ENCODE results near the gene SLC28A3.

SLC28A3 gene

GRCh38 chr9:84339962-84340361 lies 596 bp downstream of the SLC28A3 start:
- no peak for DNase-seq (ENCODE audit: low read depth)

GRCh38 chr9:84339503-84339902 lies 1.1 kb downstream of the SLC28A3 start:
- no peak for DNase-seq (ENCODE audit: low read depth)

GRCh38 chr9:84338792-84339191 lies 1.8 kb downstream of the SLC28A3 start:
- no peak for DNase-seq (ENCODE audit: low read depth)

GRCh38 chr9:84337252-84337651 lies 3.3 kb downstream of the SLC28A3 start:
- no peak for DNase-seq (ENCODE audit: low read depth)

GRCh38 chr9:84331119-84331809 lies 9.3 kb downstream of the SLC28A3 start:
- no peak for DNase-seq (ENCODE audit: low read depth)

- DNase-seq (ENCODE audit: low read depth) = no peak
These were observed 10.3 kb downstream of the SLC28A3 start for GRCh38 chr9:84330246-84330645.

GRCh38 chr9:84327184-84327583 lies 13.4 kb downstream of the SLC28A3 start:
- no peak for DNase-seq (ENCODE audit: low read depth)

GRCh38 chr9:84325347-84325973 lies 15.1 kb downstream of the SLC28A3 start:
- no peak for DNase-seq (ENCODE audit: low read depth)

- no peak for DNase-seq (ENCODE audit: low read depth)
These were observed 15.7 kb downstream of the SLC28A3 start for GRCh38 chr9:84324811-84325210.

- DNase-seq (ENCODE audit: low read depth) = no peak
These were observed 16.7 kb downstream of the SLC28A3 start for GRCh38 chr9:84323858-84324257.

- peak; percentile 64 for DNase-seq (ENCODE audit: low read depth)
These were observed 17.7 kb downstream of the SLC28A3 start for GRCh38 chr9:84322828-84323227.

- DNase-seq (ENCODE audit: low read depth) = no peak
These were observed 20.3 kb downstream of the SLC28A3 start for GRCh38 chr9:84320231-84320630.

GRCh38 chr9:84319632-84320031 lies 20.9 kb downstream of the SLC28A3 start:
- DNase-seq (ENCODE audit: low read depth) = no peak

GRCh38 chr9:84318981-84319380 lies 21.6 kb downstream of the SLC28A3 start:
- no peak for DNase-seq (ENCODE audit: low read depth)

GRCh38 chr9:84317563-84317962 lies 23.0 kb downstream of the SLC28A3 start:
- no peak for DNase-seq (ENCODE audit: low read depth)

- peak; percentile 35 for DNase-seq (ENCODE audit: low read depth)
These were observed 25.2 kb downstream of the SLC28A3 start for GRCh38 chr9:84315278-84315877.

GRCh38 chr9:84314306-84314705 lies 26.3 kb downstream of the SLC28A3 start:
- no peak for DNase-seq (ENCODE audit: low read depth)

GRCh38 chr9:84310883-84311282 lies 29.7 kb downstream of the SLC28A3 start:
- DNase-seq (ENCODE audit: low read depth) = no peak

GRCh38 chr9:84305497-84306131 lies 34.9 kb downstream of the SLC28A3 start:
- DNase-seq (ENCODE audit: low read depth) = no peak

GRCh38 chr9:84304166-84304565 lies 36.4 kb downstream of the SLC28A3 start:
- no peak for DNase-seq (ENCODE audit: low read depth)

GRCh38 chr9:84303061-84303460 lies 37.5 kb downstream of the SLC28A3 start:
- no peak for DNase-seq (ENCODE audit: low read depth)

GRCh38 chr9:84301851-84302250 lies 38.7 kb downstream of the SLC28A3 start:
- DNase-seq (ENCODE audit: low read depth) = peak; percentile 29

- no peak for DNase-seq (ENCODE audit: low read depth)
These were observed 40.3 kb downstream of the SLC28A3 start for GRCh38 chr9:84300271-84300670.

All from HS-27A (cell line).